ENCODE measurements around the gene LRRC9.

GRCh38 chr14:60090864-60091519, 171.0 kb downstream of the LRRC9 start:
- no peak for TF ChIP-seq POLR2AphosphoS5 (IDR thresholded peaks at IDR 0.05)
- no peak for TF ChIP-seq CTCF (IDR thresholded peaks at IDR 0.05)
- TF ChIP-seq POLR2A (IDR thresholded peaks at IDR 0.05) = no peak

All from upper lobe of left lung (tissue), 4 donors.